Medulla oblongata (tissue), 1 donor: ENCODE measurements around the gene CHST14.

ENCODE experiments used
- DNase-seq: peaks from one replicate; pipeline ENCODE4 v3.0.0-alpha.2; 2015; ENCODE audit errors: extremely low spot score

CHST14 gene

DNA sequence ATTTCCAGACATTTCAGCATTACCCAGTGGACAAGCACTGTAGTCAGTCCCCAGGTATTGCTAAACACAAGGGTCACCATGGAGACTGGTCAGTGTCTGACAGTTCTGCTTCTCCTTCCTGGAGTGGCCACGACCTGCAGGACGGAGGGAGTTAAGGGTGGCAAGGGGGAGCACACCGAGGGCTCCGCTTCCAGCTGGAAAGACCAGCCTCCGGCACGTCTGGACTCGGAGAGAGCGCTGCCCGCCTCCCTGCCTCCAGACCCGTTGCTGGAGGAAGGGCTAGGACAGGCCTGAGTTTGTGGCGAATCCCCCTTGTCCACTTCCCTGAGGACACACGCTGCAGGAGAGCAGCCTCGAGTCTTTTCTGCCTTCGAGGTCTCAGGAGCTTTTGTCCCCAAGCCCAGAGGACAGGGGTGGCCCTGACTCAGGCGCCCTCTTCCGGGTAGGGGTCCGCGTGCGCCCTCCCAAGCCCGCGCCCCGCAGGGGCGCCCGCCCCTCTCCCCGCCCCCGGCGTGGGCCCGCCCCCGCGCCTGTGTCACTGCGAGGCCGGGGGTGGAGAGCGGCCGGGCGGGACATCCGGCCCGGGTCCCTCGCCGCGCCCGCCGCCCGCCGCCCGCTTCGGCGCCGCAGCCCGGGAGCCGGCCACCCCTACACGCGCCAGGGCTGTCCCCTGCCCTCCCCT lies at the start of gene CHST14:
Gene CHST14 (plus strand): TSS at position 562 of the 682 bp plus-strand sequence. CDS start 230 bp downstream, outside the sequence.
- DNase-seq: peak; percentile 61

GRCh38 chr15:40421246-40422157 lies 49.3 kb upstream of the CHST14 start:
- peak; percentile 75 for DNase-seq

GRCh38 chr15:40424483-40425115 lies 46.2 kb upstream of the CHST14 start:
- DNase-seq: no peak

GRCh38 chr15:40425681-40426080 lies 45.1 kb upstream of the CHST14 start:
- DNase-seq: no peak

GRCh38 chr15:40427188-40427587 lies 43.6 kb upstream of the CHST14 start:
- DNase-seq: no peak

DNA sequence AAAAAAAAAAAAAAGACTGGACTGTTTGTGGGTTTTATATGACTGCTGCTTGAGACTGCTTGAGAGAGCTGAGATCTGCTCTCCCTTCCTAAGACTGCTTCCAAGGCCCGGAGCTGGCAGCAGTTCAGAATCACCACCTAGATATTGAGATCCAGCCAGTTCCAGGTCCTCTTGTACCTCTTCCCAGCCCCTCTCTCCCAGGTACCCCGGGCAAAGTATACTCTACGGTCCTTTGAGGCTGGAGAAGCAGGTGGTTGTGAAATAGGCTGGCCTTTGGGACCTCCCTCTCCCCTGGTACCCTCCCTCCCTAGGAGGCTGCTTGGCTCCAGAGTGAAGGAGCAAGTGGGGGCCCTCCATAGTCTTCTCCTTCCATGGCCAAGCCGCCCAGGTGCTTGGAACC lies 42.6 kb upstream of the CHST14 start:
- no peak for DNase-seq

GRCh38 chr15:40429068-40429710 lies 41.6 kb upstream of the CHST14 start:
- no peak for DNase-seq

DNA sequence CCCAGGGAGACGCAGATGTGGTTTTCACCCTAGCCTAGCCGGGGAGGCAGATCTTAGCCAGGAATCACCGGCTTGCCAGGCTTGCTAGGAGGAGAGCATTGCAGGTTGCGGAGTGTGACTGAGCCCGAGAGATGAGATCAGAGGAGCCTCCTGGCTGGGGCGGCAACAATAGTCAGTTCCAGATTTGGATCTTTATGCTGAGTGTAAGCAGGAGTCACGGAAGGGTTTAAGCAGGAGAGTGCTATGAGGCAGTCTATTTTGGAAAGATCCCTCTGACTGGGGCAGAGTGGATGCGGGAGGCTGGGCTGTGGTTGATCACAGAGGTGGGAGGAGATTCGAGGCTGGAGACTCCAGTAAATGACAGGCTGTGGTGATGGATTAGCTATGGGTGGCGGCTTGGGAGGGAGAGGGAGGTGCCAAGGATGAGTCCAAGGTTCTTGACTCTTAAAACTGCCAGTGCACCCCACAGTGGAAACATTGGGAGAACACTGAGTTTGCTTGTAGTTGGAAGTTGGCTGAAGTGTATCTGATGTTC lies 40.4 kb upstream of the CHST14 start:
- DNase-seq: no peak

GRCh38 chr15:40435023-40435709 lies 35.6 kb upstream of the CHST14 start:
- DNase-seq: no peak

- DNase-seq: no peak
Measured at GRCh38 chr15:40435710-40436089, 35.1 kb upstream of the CHST14 start.

GRCh38 chr15:40436116-40436891 lies 34.5 kb upstream of the CHST14 start:
- no peak for DNase-seq

DNA sequence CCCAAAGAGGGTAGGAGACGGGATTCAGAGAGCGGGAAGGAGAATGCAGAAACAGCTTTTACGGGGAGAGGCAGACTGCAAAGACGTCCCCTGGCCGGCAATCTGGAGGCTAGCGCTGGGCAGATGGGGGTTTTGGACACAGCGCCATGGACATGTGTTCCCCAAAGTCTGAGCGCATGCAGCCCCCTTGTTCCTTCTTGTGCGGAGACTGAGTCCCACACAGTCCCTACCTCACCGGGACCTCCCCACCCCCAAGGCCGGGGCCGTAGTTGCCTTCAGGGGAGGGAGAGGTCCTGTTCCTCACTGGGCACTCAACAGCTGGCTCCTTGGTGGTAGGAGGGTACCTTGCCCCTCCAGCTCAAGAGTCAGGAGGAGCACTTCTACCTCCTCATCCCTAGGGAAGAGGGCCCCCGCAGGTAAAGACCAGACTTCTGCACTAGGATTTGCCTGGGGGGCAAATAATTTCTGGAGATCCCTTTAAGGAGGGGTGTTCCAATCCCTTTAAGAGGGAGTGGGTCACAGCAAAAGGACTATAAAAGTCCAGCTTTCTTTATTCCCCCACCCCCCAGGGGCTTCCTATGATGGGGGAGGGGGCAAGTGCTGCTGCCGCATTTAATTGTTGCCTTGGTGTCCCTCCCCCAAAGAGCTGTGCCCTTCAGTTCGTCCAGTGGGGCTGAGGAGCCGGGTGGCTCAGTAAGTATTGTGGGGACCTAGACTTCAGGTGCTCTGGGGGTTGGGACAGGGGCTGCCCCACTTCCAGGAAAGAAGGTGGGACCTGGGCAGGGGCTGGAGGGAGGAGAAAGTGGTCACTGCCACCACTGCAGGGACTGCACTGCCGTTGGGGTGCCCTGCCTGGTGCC lies 33.7 kb upstream of the CHST14 start:
- DNase-seq: no peak

- DNase-seq: no peak
Measured at GRCh38 chr15:40437752-40438687, 32.8 kb upstream of the CHST14 start.

GRCh38 chr15:40438712-40439111 lies 32.1 kb upstream of the CHST14 start:
- no peak for DNase-seq

- DNase-seq: no peak
Measured at GRCh38 chr15:40439461-40439959, 31.3 kb upstream of the CHST14 start.

DNA sequence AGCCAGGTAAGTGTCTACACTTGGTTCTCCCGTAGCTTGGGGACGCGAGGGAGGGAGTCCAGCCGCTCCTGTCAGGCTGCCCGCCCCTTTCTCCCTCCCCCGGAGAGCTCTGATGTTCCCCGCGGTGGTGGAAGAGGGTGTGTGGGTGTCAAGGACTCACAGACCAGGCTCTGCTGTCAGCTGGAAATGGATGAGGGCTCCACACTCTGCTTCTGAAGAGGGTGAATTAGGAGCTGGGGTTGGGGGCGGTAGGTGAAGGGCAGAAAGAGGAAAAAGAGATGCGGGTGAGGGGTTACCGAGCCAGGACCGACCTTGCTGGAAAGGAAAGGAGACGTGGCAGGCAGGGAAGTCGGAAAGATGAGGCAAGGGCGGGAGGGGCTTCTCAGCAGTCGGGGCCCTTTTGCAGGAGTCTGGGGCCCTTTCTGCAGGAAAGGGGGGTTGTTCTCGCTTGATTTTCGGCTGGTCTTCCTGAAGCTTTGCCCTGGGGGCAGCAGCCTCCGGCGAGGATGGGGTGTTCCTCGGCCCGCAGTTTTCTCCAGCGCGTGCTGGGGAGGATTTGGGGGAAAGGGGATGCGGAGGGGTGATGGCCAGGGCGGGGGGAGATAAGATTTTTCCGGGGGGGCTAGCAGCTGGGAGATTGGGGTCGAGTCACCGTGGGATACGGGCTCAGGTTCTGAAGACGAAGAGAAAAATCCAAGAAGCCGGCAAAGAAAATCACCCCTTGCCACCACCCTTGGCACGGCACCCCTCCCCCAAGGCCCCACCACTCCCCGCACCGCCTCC lies 30.6 kb upstream of the CHST14 start:
- DNase-seq: no peak
